Naive thymus-derived CD8-positive, alpha-beta T cell (primary cell): ENCODE data around the gene PRKRA. TPM values are rescaled to one million over a fixed set of nuclear protein-coding genes. Genes with fewer than 3 reads are reported as not detected.
"Not testable (repeated sequence)": the region's sequence is repeated elsewhere in the genome, so short reads cannot be mapped to it uniquely, and the experiment has no call there.

Experiments
- ATAC-seq, 2 donors: fragments of 150-1000 bp; cut with Tn5 transposase in 1 of 2; sonication (Bioruptor Pico), chemical (Tn5 transposase) in 1 of 2; 1 replicate in 1 of 2; 2 replicates in 1 of 2; pipeline ENCODE4 v1.10.0; 2021; ENCODE audit warnings: mild to moderate bottlenecking in 2 of 2, moderate library complexity in 2 of 2
- POLR2A ChIA-PET: fragments of 350-600 bp; sonication (Branson Sonifier 250); formaldehyde crosslinking; loops from one replicate; lab custom pipeline; 2021; ENCODE audit warnings: antibody characterized with exemption; lab: Charles Lee
- DNase-seq, 10 donors: peaks; one replicate each; pipeline versions ENCODE4 v3.0.0 to v3.0.0-alpha.2; 2020 to 2022
- H3K27ac Mint-ChIP-seq, 10 donors: one replicate each; pipeline ENCODE4 v1.8.0; 2020 to 2022; ENCODE audit warnings: mild to moderate bottlenecking in 10 of 10, mixed read lengths in 10 of 10, moderate library complexity in 4 of 10, inconsistent platforms in 1 of 10
- H3K27me3 Mint-ChIP-seq, 5 donors: one replicate each; pipeline ENCODE4 v1.8.0; 2021 to 2022; ENCODE audit warnings: mixed read lengths in 5 of 5
- H3K36me3 Mint-ChIP-seq, 3 donors: one replicate each; pipeline ENCODE4 v1.8.0; 2020 to 2022; ENCODE audit warnings: mixed read lengths in 3 of 3, mild to moderate bottlenecking in 2 of 3, inconsistent platforms in 1 of 3
- H3K4me1 Mint-ChIP-seq, 4 donors: one replicate each; pipeline ENCODE4 v1.8.0; 2021 to 2022; ENCODE audit warnings: mixed read lengths in 4 of 4
- H3K4me3 Mint-ChIP-seq, 10 donors: one replicate each; pipeline ENCODE4 v1.8.0; 2020 to 2022; ENCODE audit warnings: mild to moderate bottlenecking in 10 of 10, mixed read lengths in 10 of 10, moderate library complexity in 6 of 10, inconsistent platforms in 1 of 10
- H3K9me3 Mint-ChIP-seq, 9 donors: one replicate each; pipeline ENCODE4 v1.8.0; 2020 to 2022; ENCODE audit warnings: mixed read lengths in 9 of 9, mild to moderate bottlenecking in 3 of 9, inconsistent platforms in 1 of 9, moderate library complexity in 1 of 9
- polyA plus RNA-seq, 3 donors: library from polyadenylated mRNA; unstranded; fragments of 300-500 nt; fragmentation: Illumina TruSeq; gene quantifications; one replicate each; pipeline ENCODE4 v1.2.3, GENCODE V29; 2021
- total RNA-seq, 8 experiments: library from RNA in 2 of 8; stranded (reverse) in 2 of 8; gene quantifications; one replicate each; pipeline ENCODE4 v1.2.3 and lab custom pipeline; 2021 to 2026

The PRKRA gene
- total and polyA plus RNA-seq, 5 experiments from 2014 or later, result 57.4 to 74.8 (median 66.1) TPM

DNA sequence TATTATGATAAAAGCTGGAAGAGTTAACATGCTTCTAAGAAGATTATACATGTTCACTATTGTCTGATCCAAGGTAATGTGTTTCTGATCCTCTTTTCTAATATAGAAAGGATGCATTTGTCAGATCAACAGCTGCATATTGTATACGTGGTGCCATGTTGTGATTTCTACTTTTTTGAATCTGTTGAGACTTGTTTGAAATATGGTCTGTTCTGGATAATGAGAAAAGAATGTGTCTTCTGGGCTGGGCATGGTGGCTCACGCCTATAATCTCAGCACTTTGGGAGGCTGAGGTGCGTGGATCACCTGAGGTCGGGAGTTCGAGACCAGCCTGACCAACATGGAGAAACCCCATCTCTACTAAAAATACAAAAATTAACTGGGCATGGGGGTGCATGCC, 27.2 kb downstream of the PRKRA start:
- POLR2A ChIA-PET, result interaction anchor here (1.6 kb wide), 1 partner anchor 9 kb away, joined by 4 read pairs; no protein-coding TSS in a partner anchor
- ATAC-seq, H3K4me1 Mint-ChIP-seq, H3K27ac Mint-ChIP-seq, H3K4me3 Mint-ChIP-seq, DNase-seq, H3K27me3 Mint-ChIP-seq: not testable (repeated sequence)
- Mint-ChIP-seq H3K9me3 (peaks cover 2 to 30% (median 14%) of the 10 kb centered on the region in 9 donors), H3K36me3 (peaks cover 32 to 68% (median 32%) of the 10 kb centered on the region in 3 donors)

- Mint-ChIP-seq H3K27ac (no peak overlapping the region), H3K27me3 (no peaks in the 10 kb centered on the region), H3K36me3 (peaks cover 21 to 57% (median 31%) of the 10 kb centered on the region in 3 donors), H3K9me3 (peaks cover 2 to 30% (median 14%) of the 10 kb centered on the region in 9 donors), H3K4me1 (peaks cover 0 to 8% (median 7%) of the 10 kb centered on the region in 4 donors), H3K4me3 (no peak overlapping the region)
- ATAC-seq (no peak), DNase-seq (no peak)
- POLR2A ChIA-PET, result no interaction called here
Observed at GRCh38 chr2:178422097-178422496, 28.9 kb downstream of the PRKRA start.

GRCh38 chr2:178420463-178420999, 30.4 kb downstream of the PRKRA start:
- H3K36me3 Mint-ChIP-seq, result peaks cover 7 to 45% (median 16%) of the 10 kb centered on the region in 3 donors
- peaks cover 2 to 21% (median 9%) of the 10 kb centered on the region in 9 donors for H3K9me3 Mint-ChIP-seq
- peak overlapping the region in 1 of 10 donors; percentile 54 for H3K27ac Mint-ChIP-seq
- no peaks in the 10 kb centered on the region for H3K27me3 Mint-ChIP-seq
- POLR2A ChIA-PET, result no interaction called here
- H3K4me1 Mint-ChIP-seq, result peaks cover 2 to 18% (median 12%) of the 10 kb centered on the region in 4 donors
- ATAC-seq (no peak), DNase-seq (no peak)
- H3K4me3 Mint-ChIP-seq, result no peak overlapping the region

GRCh38 chr2:178419123-178419522, 31.9 kb downstream of the PRKRA start:
- POLR2A ChIA-PET, result interaction anchor here (1.0 kb wide), 1 partner anchor 29 kb away, joined by 3 read pairs; no protein-coding TSS in a partner anchor
- Mint-ChIP-seq H3K27me3 (no peaks in the 10 kb centered on the region), H3K4me3 (no peak overlapping the region), H3K4me1 (peaks cover 13 to 25% (median 18%) of the 10 kb centered on the region in 4 donors), H3K36me3 (peaks cover 0 to 32% (median 1%) of the 10 kb centered on the region in 3 donors), H3K9me3 (peaks cover 0 to 7% (median 1%) of the 10 kb centered on the region in 9 donors), H3K27ac (no peak overlapping the region)
- DNase-seq, result no peak
- no peak for ATAC-seq

GRCh38 chr2:178418426-178418825, 32.5 kb downstream of the PRKRA start:
- H3K36me3 Mint-ChIP-seq, result peaks cover 0 to 25% (median 0%) of the 10 kb centered on the region in 3 donors
- H3K4me1 Mint-ChIP-seq, result peaks cover 17 to 26% (median 23%) of the 10 kb centered on the region in 4 donors
- POLR2A ChIA-PET, result interaction anchor here (0.8 kb wide), 1 partner anchor 33 kb away, joined by 4 read pairs; the partner anchor contains the start of genes PJVK and PRKRA

DNA sequence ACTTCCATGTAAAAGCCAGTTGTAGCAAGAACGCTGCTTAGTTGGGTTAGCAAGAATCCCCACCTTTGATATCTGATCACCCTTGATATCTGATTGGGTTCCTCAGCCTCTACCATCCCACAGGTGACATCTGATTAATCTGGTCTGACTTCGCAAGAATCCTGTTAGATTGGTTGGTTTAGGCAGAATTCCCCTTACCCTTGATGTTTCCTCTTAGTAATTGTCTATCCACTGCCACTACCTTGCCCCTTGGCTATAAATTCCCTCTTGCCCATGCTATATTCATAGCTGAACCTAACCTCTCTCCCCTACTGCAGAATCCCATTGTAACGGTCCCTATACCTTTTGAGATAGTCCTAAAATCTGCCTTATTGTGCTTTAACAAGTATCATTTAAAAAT, 33.1 kb downstream of the PRKRA start:
- POLR2A ChIA-PET, result interaction anchor here (0.8 kb wide), 1 partner anchor 33 kb away, joined by 4 read pairs; the partner anchor contains the start of genes PJVK and PRKRA
- ATAC-seq, result no peak
- Mint-ChIP-seq H3K4me3 (no peak overlapping the region), H3K36me3 (peaks cover 0 to 20% (median 0%) of the 10 kb centered on the region in 3 donors), H3K27ac (no peak overlapping the region), H3K4me1 (peaks cover 20 to 30% (median 28%) of the 10 kb centered on the region in 4 donors), H3K9me3 (peaks cover 0 to 4% (median 0%) of the 10 kb centered on the region in 9 donors), H3K27me3 (no peaks in the 10 kb centered on the region)
- DNase-seq, result no peak

More at GRCh38 chr2:178418426-178418825, 32.5 kb downstream of the PRKRA start:
- H3K27me3 Mint-ChIP-seq, result no peaks in the 10 kb centered on the region
- H3K4me3 Mint-ChIP-seq, result no peak overlapping the region
- ATAC-seq (no peak), DNase-seq (no peak)
- H3K9me3 Mint-ChIP-seq, result peaks cover 0 to 4% (median 0%) of the 10 kb centered on the region in 9 donors
- H3K27ac Mint-ChIP-seq, result no peak overlapping the region

- H3K36me3 Mint-ChIP-seq, result peaks cover 0 to 9% (median 0%) of the 10 kb centered on the region in 3 donors
- POLR2A ChIA-PET, result no interaction called here
- no peak overlapping the region for H3K4me3 Mint-ChIP-seq
- no peak for DNase-seq
- H3K27me3 Mint-ChIP-seq, result no peaks in the 10 kb centered on the region
- peaks cover 20 to 31% (median 30%) of the 10 kb centered on the region in 4 donors for H3K4me1 Mint-ChIP-seq
- no peak for ATAC-seq
- H3K9me3 Mint-ChIP-seq, result no peaks in the 10 kb centered on the region
- H3K27ac Mint-ChIP-seq, result no peak overlapping the region
Observed at GRCh38 chr2:178415979-178416378, 35.0 kb downstream of the PRKRA start.

DNA sequence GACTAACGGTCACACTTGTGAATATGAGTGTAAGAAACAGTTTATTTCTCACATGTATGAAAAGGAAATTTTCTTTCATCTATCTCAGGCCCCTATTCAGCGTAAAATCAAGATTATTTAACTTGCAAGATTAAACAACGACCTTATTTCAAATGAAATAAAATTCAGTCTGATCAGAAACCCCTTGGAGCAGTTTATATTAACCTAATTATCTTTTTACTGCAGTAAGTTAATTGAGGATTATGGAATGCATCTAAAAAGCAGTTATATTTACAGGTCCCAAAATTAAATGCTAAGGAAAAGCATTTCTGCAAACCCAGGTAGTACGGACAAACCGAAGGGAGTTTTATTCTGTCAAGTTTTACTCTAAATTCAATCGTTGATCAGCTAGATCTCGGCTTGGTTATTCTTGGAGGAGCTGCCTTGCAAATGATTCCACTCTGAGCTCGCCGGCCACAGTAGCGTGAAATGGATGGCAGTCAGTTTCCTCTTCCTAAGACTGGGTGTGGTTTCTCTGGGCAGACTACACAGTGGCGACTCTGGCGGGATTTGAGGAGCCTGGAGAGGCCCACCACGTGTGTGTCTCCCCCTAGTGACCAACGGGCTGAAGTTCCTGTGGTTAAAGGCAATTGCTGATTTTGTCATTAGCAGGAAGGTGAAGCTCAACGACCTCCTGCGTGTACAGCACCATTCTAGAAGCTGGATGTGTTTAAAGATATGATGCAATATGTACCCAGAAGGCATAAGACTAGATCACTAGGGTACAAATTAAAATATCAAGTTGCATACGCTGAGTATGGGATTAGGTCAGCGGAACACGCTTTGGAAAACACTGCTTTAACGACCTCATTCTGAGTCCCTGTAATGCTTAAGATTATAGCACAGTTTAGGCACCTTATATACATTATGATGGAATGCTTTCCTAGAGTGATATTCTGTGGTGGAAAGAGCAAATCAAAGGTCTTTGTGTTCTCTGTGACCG, 36.4 kb downstream of the PRKRA start:
- DNase-seq (peak; percentile 43 to 85 (median 70)), ATAC-seq (peak; percentile 56 to 59)
- POLR2A ChIA-PET, result interaction anchor here (1.2 to 3.6 kb wide), 4 partner anchors 9 to 36 kb away, joined by 3 to 27 read pairs (median 4); partner anchors contain the start of genes PJVK and PRKRA
- H3K27ac Mint-ChIP-seq, result peak overlapping the region; percentile 94 to 100 (median 98)
- H3K4me3 Mint-ChIP-seq, result peak overlapping the region; percentile 88 to 99 (median 94)
- H3K9me3 Mint-ChIP-seq, result no peaks in the 10 kb centered on the region
- peaks cover 0 to 2% (median 0%) of the 10 kb centered on the region in 3 donors for H3K36me3 Mint-ChIP-seq
- no peaks in the 10 kb centered on the region for H3K27me3 Mint-ChIP-seq
- H3K4me1 Mint-ChIP-seq, result peaks cover 19 to 30% (median 29%) of the 10 kb centered on the region in 4 donors

- Mint-ChIP-seq H3K36me3 (peaks cover 0 to 2% (median 0%) of the 10 kb centered on the region in 3 donors), H3K4me1 (peaks cover 19 to 30% (median 29%) of the 10 kb centered on the region in 4 donors), H3K9me3 (no peaks in the 10 kb centered on the region), H3K4me3 (peak overlapping the region; percentile 88 to 99 (median 94)), H3K27ac (peak overlapping the region; percentile 94 to 100 (median 98)), H3K27me3 (no peaks in the 10 kb centered on the region)
- POLR2A ChIA-PET, result interaction anchor here (0.9 to 3.6 kb wide), 7 partner anchors 8 to 66 kb away, joined by 3 to 27 read pairs (median 3); partner anchors contain the start of genes PJVK, PLEKHA3 and PRKRA
- ATAC-seq (peak; percentile 85 to 86), DNase-seq (peak; percentile 58 to 85 (median 76))
Observed at GRCh38 chr2:178413472-178414265, 37.3 kb downstream of the PRKRA start.

- H3K27me3 Mint-ChIP-seq, H3K9me3 Mint-ChIP-seq, ATAC-seq, DNase-seq, H3K36me3 Mint-ChIP-seq: not testable (repeated sequence)
- Mint-ChIP-seq H3K4me1 (peaks cover 13 to 30% (median 27%) of the 10 kb centered on the region in 4 donors), H3K4me3 (peak overlapping the region in 8 of 10 donors; percentile 88 to 97 (median 94)), H3K27ac (peak overlapping the region in 7 of 10 donors; percentile 73 to 99 (median 98))
- POLR2A ChIA-PET, result interaction anchor here (1.0 to 3.6 kb wide), 3 partner anchors 7 to 67 kb away, joined by 3 to 27 read pairs (median 3); partner anchors contain the start of genes PJVK, PLEKHA3 and PRKRA
Observed at GRCh38 chr2:178412453-178412852, 38.5 kb downstream of the PRKRA start.

DNA sequence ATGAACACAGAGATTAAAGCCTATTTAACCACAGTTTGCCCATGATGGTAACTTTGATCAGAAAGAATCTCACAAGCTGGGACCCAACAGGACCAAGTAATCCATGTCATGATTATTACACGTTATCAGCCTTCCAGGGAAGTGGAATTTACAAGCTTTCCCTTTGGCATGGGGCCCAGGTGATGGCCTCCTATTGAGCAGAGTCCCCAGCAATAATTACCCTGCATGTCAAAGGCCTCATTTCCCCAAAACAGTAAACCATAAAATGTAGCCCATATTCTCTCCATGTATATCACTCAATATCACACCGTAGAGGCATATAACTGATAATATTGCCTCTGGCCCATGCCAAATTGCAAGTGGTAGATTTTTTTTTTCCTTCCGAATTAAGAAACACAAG, 38.9 kb downstream of the PRKRA start:
- DNase-seq (no peak), ATAC-seq (no peak)
- no peaks in the 10 kb centered on the region for H3K27me3 Mint-ChIP-seq
- H3K4me1 Mint-ChIP-seq, result peaks cover 13 to 29% (median 27%) of the 10 kb centered on the region in 4 donors
- peak overlapping the region in 4 of 10 donors; percentile 22 to 65 (median 45) for H3K27ac Mint-ChIP-seq
- peak overlapping the region in 6 of 10 donors; percentile 9 to 90 (median 27) for H3K4me3 Mint-ChIP-seq
- H3K9me3 Mint-ChIP-seq, result no peaks in the 10 kb centered on the region
- POLR2A ChIA-PET, result interaction anchor here (3.6 kb wide), 1 partner anchor 38 kb away, joined by 27 read pairs; the partner anchor contains the start of genes PJVK and PRKRA
- peaks cover 0 to 2% (median 0%) of the 10 kb centered on the region in 3 donors for H3K36me3 Mint-ChIP-seq
